Measurements from ENCODE around the gene LRRC1. TPM values are rescaled to one million over a fixed set of nuclear protein-coding genes. Genes with fewer than 3 reads are reported as not detected.

LRRC1 gene
- total and polyA plus RNA-seq, 2 donors (not counting 3 experiments of a cell fraction or from before 2014, with no cell fraction given): 5.6 to 11.7 TPM

DNA sequence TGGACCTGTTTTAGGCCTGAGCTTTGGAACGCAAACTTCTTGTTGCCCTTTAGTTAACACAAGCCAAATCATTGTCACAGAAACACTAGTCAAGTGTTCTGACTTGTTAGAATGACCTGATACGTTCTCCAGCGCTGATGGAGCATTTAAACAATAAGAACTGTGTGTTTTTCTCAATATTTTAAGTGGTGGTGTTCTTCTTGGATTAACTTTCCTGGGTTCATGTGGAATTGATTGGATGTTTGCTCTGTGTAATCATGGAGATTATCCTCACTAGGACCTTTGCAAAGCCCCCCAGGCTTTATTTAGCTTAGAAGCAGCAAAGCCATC lies 1.6 kb downstream of the LRRC1 start:
- intact Hi-C loops (cut with micrococcal nuclease): loop anchor here (2.0 kb wide), 1 partner anchor 18 kb away; no protein-coding TSS in a partner anchor

More for the DNA sequence above, 1.6 kb downstream of the LRRC1 start:
- H3K9me1 ChIP-seq (replicated peaks; ENCODE audit: control insufficient read depth, extremely low read depth, insufficient read depth, low read length): no peaks in the 10 kb centered on the region
- H3K27me3 ChIP-seq (ENCODE audit: control insufficient read depth in 2 of 2, insufficient read depth in 2 of 2, low read length in 2 of 2): no peaks in the 10 kb centered on the region
- no peaks in the 10 kb centered on the region for H4K20me1 ChIP-seq (replicated peaks; ENCODE audit: control insufficient read depth, extremely low read depth, insufficient read depth, low read length)
- H3K4me3 ChIP-seq (replicated peaks in 1 of 3; ENCODE audit: insufficient read depth in 1 of 3, low read depth in 1 of 3, low read length in 3 of 3): peak overlapping the region; percentile 58 to 76 (median 72)
- FAIRE-seq: peak; percentile 74
- no peaks in the 10 kb centered on the region for H3K36me3 ChIP-seq (ENCODE audit: control insufficient read depth in 2 of 2, extremely low read depth in 1 of 2, insufficient read depth in 2 of 2, low read length in 2 of 2)
- ChIA-PET POLR2A (interaction anchor here (0.9 kb wide), 1 partner anchor 17 kb away, joined by 3 read pairs; no protein-coding TSS in a partner anchor), CTCF (interaction anchor here (0.9 to 7.5 kb wide), 8 partner anchors 9 to 159 kb away, joined by 3 to 319 read pairs (median 4); no protein-coding TSS in a partner anchor)
- peak overlapping the region; percentile 65 for H3K9ac ChIP-seq (replicated peaks; ENCODE audit: extremely low read depth, insufficient read depth, low read length)
- peak overlapping the region; percentile 57 for H2AFZ ChIP-seq (ENCODE audit: low read depth, low read length)
- H3K27ac ChIP-seq (ENCODE audit: insufficient read depth, low read depth, low read length): no peak overlapping the region
- DNase-seq (ENCODE audit: low read depth, low spot score): peak; percentile 40
- dilution Hi-C loops (cut with MboI; ENCODE audit: extremely low pct_ligation_motif_present, low sequenced_read_pairs): no loop called here
- BruUV-seq (replicated peaks): no TSS peak
- peak overlapping the region; percentile 96 for H3K4me2 ChIP-seq (ENCODE audit: insufficient read depth, low read length)
- peaks cover 15% of the 10 kb centered on the region for H3K79me2 ChIP-seq (ENCODE audit: control insufficient read depth, insufficient read depth, low read length)
- peaks cover 25% of the 10 kb centered on the region for H3K4me1 ChIP-seq (ENCODE audit: control insufficient read depth, extremely low read depth, insufficient read depth, low read length)
- no peaks in the 10 kb centered on the region for H3K9me3 ChIP-seq (replicated peaks; ENCODE audit: control insufficient read depth, insufficient read depth, low read length)
- TF ChIP-seq EZH2 (IDR thresholded peaks at IDR 0.05; ENCODE audit: borderline replicate concordance, low read depth, low read length, severe bottlenecking) (no peak), JUN (IDR thresholded peaks at IDR 0.05; ENCODE audit: borderline replicate concordance, insufficient read depth, insufficient read length, low read depth) (no peak), MYC (IDR thresholded peaks at IDR 0.05; ENCODE audit: low read depth, low read length) (no peak), FOS (IDR thresholded peaks at IDR 0.05; ENCODE audit: borderline replicate concordance, insufficient read depth, low read length) (no peak), POLR2AphosphoS5 (IDR thresholded peaks at IDR 0.05; ENCODE audit: insufficient read depth, low read depth, low read length) (no peak), CTCF (IDR thresholded peaks at IDR 0.05; ENCODE audit: extremely low read depth in 1 of 2, insufficient read depth in 1 of 2, low read depth in 1 of 2, low read length in 2 of 2) (no peak), GATA2 (IDR thresholded peaks at IDR 0.05; ENCODE audit: insufficient read depth, insufficient read length, low read depth, low read length) (no peak), POLR2A (IDR thresholded peaks at IDR 0.05; ENCODE audit: low read depth, low read length) (no peak)
- TF ChIP-seq, protein P1, sequence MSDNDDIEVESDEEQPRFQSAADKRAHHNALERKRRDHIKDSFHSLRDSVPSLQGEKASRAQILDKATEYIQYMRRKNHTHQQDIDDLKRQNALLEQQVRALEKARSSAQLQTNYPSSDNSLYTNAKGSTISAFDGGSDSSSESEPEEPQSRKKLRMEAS (IDR thresholded peaks at IDR 0.05; ENCODE audit: insufficient read depth, insufficient read length): no peak
